GM12891 (cell line): ENCODE measurements around the gene VEGFB.

Source experiments
- PAX5 ChIP-seq: IDR thresholded peaks from 2 replicates; pipeline ENCODE4 v1.6.1; 2011; ENCODE audit warnings: low read length, moderate library complexity, mild to moderate bottlenecking; ENCODE audit not compliant: insufficient read depth, severe bottlenecking
- POLR2A ChIP-seq: IDR thresholded peaks from 2 replicates; pipeline ENCODE4 v1.6.1; 2011; ENCODE audit warnings: low read depth, low read length, control low read depth
- POLR2AphosphoS5 ChIP-seq: IDR thresholded peaks from 2 replicates; pipeline ENCODE4 v1.6.1; 2011; ENCODE audit warnings: low read depth, low read length, control low read depth
- TAF1 ChIP-seq: IDR thresholded peaks from 2 replicates; pipeline ENCODE4 v1.6.1; 2011; ENCODE audit warnings: low read depth, low read length, control low read depth

- TF ChIP-seq POLR2A (no peak), POLR2AphosphoS5 (no peak), PAX5 (no peak), TAF1 (no peak)
Observed at GRCh38 chr11:64254326-64254725, 19.9 kb downstream of the VEGFB start.
